ENCODE results near the gene DCDC2C. TPM values are rescaled to one million over a fixed set of nuclear protein-coding genes. Genes with fewer than 3 reads are reported as not detected.

DCDC2C gene
- total RNA-seq, 2 experiments from 2014 or later = not detected

DNA sequence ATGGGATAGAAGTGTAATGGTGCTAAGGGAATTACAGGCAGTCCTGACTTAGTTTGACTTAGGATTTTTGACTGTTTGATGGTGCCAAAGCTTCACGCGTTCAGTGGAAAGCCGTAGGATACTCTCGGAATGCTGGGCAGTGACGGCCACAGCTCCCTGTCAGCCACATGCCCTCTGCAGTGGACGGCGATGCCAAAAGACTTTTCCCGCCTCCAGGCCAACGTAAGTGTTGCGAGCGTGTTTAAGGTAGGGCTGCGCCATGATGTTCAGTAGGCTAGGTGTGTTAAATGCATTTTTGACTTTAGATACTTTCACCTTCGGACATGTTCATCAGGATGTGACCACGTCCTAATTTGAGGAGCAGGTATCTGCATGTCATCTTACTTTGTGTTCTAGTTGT, 63.4 kb downstream of the DCDC2C start:
- intact Hi-C loops (cut with DNase I, micrococcal nuclease) = no loop called here
- no peaks in the 10 kb centered on the region for H3K36me3 Mint-ChIP-seq (ENCODE audit: low read depth)
- CTCF ChIA-PET = interaction anchor here (1.2 kb wide), 1 partner anchor 13 kb away, joined by 5 read pairs; no protein-coding TSS in a partner anchor

DNA sequence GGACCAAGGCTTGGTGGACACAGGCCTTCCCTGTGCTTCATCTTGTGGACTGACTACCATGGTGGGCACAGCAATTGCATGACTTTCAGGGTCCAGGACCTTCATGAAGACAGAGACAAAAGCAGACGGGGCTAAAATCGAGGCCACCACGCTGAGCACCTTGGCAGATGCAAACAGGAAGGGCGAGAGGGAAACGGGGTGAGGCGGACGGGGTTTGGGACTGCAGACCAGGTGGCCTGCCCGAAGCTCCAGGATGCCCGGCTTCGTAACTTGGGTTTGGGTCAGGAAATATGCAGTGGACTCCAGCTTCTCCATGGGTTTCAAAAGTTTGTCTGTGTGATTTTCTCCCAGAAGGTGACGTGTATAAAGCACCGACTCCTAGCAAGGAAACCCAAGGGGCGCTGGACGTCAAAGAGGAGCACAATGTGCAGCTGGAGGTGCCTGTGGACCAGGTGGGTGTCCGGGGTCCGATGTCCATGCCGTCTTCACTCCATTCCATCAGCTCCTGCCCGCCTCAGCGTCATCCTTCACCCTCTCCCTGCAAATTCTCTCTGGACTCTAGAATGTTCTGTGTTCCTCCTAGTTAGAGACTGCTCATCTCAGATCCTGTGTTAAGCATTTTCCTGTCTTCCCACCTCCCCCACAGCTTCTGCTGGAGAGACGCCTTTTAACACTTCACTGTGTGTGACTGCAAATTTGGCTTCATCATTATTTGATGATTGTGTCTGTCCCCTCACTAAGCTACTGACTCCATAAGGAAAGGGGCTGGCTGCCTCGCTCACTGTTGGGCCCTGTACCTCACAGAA, 65.8 kb downstream of the DCDC2C start:
- intact Hi-C loops (cut with DNase I, micrococcal nuclease) = no loop called here
- H3K27ac Mint-ChIP-seq = no peak overlapping the region
- no peaks in the 10 kb centered on the region for H3K4me1 Mint-ChIP-seq
- POLR2A ChIA-PET = no interaction called here
- DNase-seq (no peak), ATAC-seq (no peak)
- no peak overlapping the region for H3K4me3 Mint-ChIP-seq
- peaks cover 8% of the 10 kb centered on the region for H3K27me3 Mint-ChIP-seq
- CTCF ChIA-PET = no interaction called here
- no peaks in the 10 kb centered on the region for H3K9me3 Mint-ChIP-seq (ENCODE audit: low read depth)
- no peaks in the 10 kb centered on the region for H3K36me3 Mint-ChIP-seq (ENCODE audit: low read depth)

More for the DNA sequence above, 63.4 kb downstream of the DCDC2C start:
- peaks cover 12% of the 10 kb centered on the region for H3K27me3 Mint-ChIP-seq
- POLR2A ChIA-PET = no interaction called here
- no peak overlapping the region for H3K4me3 Mint-ChIP-seq
- DNase-seq (no peak), ATAC-seq (no peak)
- H3K27ac Mint-ChIP-seq = no peak overlapping the region
- H3K4me1 Mint-ChIP-seq = no peaks in the 10 kb centered on the region
- no peaks in the 10 kb centered on the region for H3K9me3 Mint-ChIP-seq (ENCODE audit: low read depth)

DNA sequence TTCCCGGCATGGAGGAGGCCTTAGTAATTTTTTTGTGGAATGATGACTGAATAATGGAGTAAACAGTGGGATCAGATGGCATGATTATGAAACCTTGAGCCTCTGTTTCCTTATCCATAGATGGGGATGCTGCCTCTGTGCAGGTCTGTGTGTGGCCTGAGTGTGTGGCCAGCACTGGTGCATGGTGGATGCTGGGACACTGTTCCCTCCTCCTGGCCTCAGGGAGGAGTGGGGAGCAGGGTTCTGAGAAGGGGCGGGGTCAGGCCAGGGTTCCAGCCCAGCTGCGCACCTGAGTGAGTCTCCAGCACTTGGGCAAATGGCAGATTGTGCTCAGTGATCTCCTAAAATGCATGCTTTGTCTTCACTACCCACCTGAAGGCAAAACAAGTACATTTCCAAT, 66.4 kb downstream of the DCDC2C start:
- intact Hi-C loops (cut with DNase I, micrococcal nuclease) = no loop called here
- POLR2A ChIA-PET = no interaction called here

GRCh38 chr2:3770724-3771415, 67.5 kb downstream of the DCDC2C start:
- no peak overlapping the region for H3K27ac Mint-ChIP-seq
- no peaks in the 10 kb centered on the region for H3K36me3 Mint-ChIP-seq (ENCODE audit: low read depth)
- DNase-seq (no peak), ATAC-seq (no peak)
- intact Hi-C loops (cut with DNase I, micrococcal nuclease) = no loop called here
- no peaks in the 10 kb centered on the region for H3K9me3 Mint-ChIP-seq (ENCODE audit: low read depth)
- peaks cover 3% of the 10 kb centered on the region for H3K27me3 Mint-ChIP-seq
- ChIA-PET CTCF (interaction anchor here (0.6 kb wide), 1 partner anchor 41 kb away, joined by 3 read pairs; no protein-coding TSS in a partner anchor), POLR2A (no interaction called here)
- H3K4me3 Mint-ChIP-seq = no peak overlapping the region
- no peaks in the 10 kb centered on the region for H3K4me1 Mint-ChIP-seq

More for the DNA sequence above, 66.4 kb downstream of the DCDC2C start:
- DNase-seq (no peak), ATAC-seq (no peak)
- no peaks in the 10 kb centered on the region for H3K4me1 Mint-ChIP-seq
- no peaks in the 10 kb centered on the region for H3K36me3 Mint-ChIP-seq (ENCODE audit: low read depth)
- H3K4me3 Mint-ChIP-seq = no peak overlapping the region
- CTCF ChIA-PET = no interaction called here
- peaks cover 6% of the 10 kb centered on the region for H3K27me3 Mint-ChIP-seq
- no peaks in the 10 kb centered on the region for H3K9me3 Mint-ChIP-seq (ENCODE audit: low read depth)
- no peak overlapping the region for H3K27ac Mint-ChIP-seq

DNA sequence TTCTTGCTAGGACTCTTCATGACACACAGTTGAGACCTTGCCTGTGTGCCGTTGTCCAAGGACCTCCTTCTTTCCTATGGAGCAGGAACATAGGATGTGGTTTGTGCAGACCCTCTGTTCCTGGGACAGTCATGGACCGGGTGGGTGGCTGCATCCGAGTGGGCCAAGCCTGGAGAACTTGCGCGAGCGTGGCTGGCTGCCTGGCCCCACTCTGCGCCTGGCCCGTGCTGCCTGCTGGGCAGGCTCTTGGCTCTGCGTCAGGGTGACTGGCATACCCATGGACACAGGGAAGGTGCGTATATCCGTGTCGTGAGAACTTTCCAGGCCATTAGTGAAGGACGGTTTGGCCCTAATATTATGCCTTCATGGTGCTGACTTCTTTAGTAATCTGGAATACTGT, 68.2 kb downstream of the DCDC2C start:
- no peak for DNase-seq
- Mint-ChIP-seq H3K27me3 (peaks cover 9% of the 10 kb centered on the region), H3K27ac (no peak overlapping the region), H3K4me1 (no peaks in the 10 kb centered on the region), H3K9me3 (ENCODE audit: low read depth) (no peaks in the 10 kb centered on the region), H3K4me3 (no peak overlapping the region), H3K36me3 (ENCODE audit: low read depth) (no peaks in the 10 kb centered on the region)
- intact Hi-C loops (cut with DNase I, micrococcal nuclease) = no loop called here
- no peak for ATAC-seq
- ChIA-PET POLR2A (no interaction called here), CTCF (interaction anchor here (0.6 kb wide), 1 partner anchor 41 kb away, joined by 3 read pairs; no protein-coding TSS in a partner anchor)

DNA sequence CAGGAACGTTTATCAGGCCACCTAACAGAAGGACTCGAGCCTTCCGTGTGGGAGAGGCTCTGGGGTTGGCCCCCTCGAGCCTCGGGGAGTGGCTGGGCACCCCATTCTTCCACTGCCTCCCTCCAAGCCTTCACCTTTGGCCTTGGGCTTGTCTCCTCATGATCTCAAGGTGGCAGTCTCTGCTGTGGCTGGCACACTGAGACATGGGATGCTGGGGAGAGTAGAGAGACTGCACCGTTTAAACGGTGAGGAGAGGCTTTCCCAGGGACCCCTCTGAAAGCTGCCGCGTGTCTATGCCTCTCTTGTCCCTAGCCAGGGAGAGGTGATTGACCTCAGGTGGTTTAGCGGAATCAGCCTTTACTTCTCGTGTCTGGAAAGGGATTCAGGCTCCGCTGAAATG, 71.0 kb downstream of the DCDC2C start:
- Mint-ChIP-seq H3K27ac (no peak overlapping the region), H3K4me3 (no peak overlapping the region), H3K9me3 (ENCODE audit: low read depth) (no peaks in the 10 kb centered on the region), H3K4me1 (no peaks in the 10 kb centered on the region), H3K27me3 (peaks cover 23% of the 10 kb centered on the region), H3K36me3 (ENCODE audit: low read depth) (no peaks in the 10 kb centered on the region)
- POLR2A ChIA-PET = no interaction called here
- ATAC-seq (no peak), DNase-seq (no peak)
- intact Hi-C loops (cut with DNase I, micrococcal nuclease) = no loop called here
- CTCF ChIA-PET = no interaction called here

DNA sequence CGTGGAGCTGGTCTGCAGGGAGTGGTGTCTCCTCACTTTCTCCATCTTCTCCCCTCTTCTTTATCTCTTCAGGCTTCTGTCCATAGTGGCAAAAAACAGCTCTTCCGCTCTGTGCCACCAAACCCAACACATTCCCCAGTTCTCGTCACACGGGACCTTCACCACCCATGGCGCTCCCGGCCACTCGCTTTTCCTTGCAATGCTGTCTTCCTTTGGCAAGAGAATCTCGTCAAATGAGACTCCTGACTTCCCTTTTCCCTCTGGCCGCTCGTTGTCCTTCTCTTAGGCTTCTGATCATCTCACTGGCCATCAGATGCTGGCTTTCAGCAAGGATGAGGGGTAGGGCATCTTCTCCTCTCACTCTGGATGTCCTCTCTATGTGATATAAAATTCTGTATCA, 72.9 kb downstream of the DCDC2C start:
- DNase-seq = no peak
- peaks cover 29% of the 10 kb centered on the region for H3K27me3 Mint-ChIP-seq
- ChIA-PET POLR2A (no interaction called here), CTCF (no interaction called here)
- no peak overlapping the region for H3K4me3 Mint-ChIP-seq
- no peaks in the 10 kb centered on the region for H3K36me3 Mint-ChIP-seq (ENCODE audit: low read depth)
- H3K4me1 Mint-ChIP-seq = peaks cover 11% of the 10 kb centered on the region
- ATAC-seq = no peak
- intact Hi-C loops (cut with DNase I, micrococcal nuclease) = no loop called here
- no peak overlapping the region for H3K27ac Mint-ChIP-seq
- no peaks in the 10 kb centered on the region for H3K9me3 Mint-ChIP-seq (ENCODE audit: low read depth)

DNA sequence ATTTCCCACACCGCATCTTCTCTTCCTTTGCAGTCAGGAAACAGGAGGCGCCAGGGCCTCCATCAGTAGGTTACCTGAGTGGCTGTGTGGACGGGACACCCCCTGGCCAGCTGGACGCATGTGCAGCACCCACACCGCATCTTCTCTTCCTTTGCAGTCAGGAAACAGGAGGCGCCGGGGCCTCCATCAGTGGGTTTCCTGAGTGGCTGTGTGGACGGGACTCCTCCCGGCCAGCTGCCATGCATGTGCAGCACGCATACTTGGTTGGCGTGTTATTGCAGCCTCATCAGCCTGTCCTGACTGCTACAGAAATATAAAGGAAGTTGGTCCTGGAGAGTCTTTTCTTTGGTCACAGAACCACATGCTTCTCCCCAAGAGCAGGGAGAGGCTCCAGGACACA, 74.6 kb downstream of the DCDC2C start:
- H3K4me1 Mint-ChIP-seq = peaks cover 11% of the 10 kb centered on the region
- no peaks in the 10 kb centered on the region for H3K9me3 Mint-ChIP-seq (ENCODE audit: low read depth)
- intact Hi-C loops (cut with DNase I, micrococcal nuclease) = no loop called here
- H3K4me3 Mint-ChIP-seq = no peak overlapping the region
- H3K36me3 Mint-ChIP-seq (ENCODE audit: low read depth) = no peaks in the 10 kb centered on the region
- CTCF ChIA-PET = interaction anchor here (1.7 kb wide), 1 partner anchor 50 kb away, joined by 5 read pairs; no protein-coding TSS in a partner anchor
- H3K27me3 Mint-ChIP-seq = peaks cover 29% of the 10 kb centered on the region
- ATAC-seq (no peak), DNase-seq (no peak)
- POLR2A ChIA-PET = no interaction called here
- H3K27ac Mint-ChIP-seq = no peak overlapping the region

- peaks cover 11% of the 10 kb centered on the region for H3K4me1 Mint-ChIP-seq
- no peak overlapping the region for H3K27ac Mint-ChIP-seq
- ChIA-PET POLR2A (no interaction called here), CTCF (interaction anchor here (2.9 kb wide), 1 partner anchor 50 kb away, joined by 50 read pairs; no protein-coding TSS in a partner anchor)
- ATAC-seq (no peak), DNase-seq (no peak)
- peaks cover 29% of the 10 kb centered on the region for H3K27me3 Mint-ChIP-seq
- intact Hi-C loops (cut with DNase I, micrococcal nuclease) = no loop called here
- H3K4me3 Mint-ChIP-seq = no peak overlapping the region
- no peaks in the 10 kb centered on the region for H3K36me3 Mint-ChIP-seq (ENCODE audit: low read depth)
- H3K9me3 Mint-ChIP-seq (ENCODE audit: low read depth) = no peaks in the 10 kb centered on the region
These were observed 75.6 kb downstream of the DCDC2C start for GRCh38 chr2:3778851-3779495.

- ChIA-PET POLR2A (no interaction called here), CTCF (interaction anchor here (1.5 to 2.9 kb wide), 2 partner anchors 13 to 50 kb away, joined by 5 to 50 read pairs; no protein-coding TSS in a partner anchor)
- H3K4me1 Mint-ChIP-seq = peaks cover 11% of the 10 kb centered on the region
- no peak for DNase-seq
- peaks cover 29% of the 10 kb centered on the region for H3K27me3 Mint-ChIP-seq
- intact Hi-C loops (cut with DNase I, micrococcal nuclease) = loop anchor here (2.0 kb wide), 2 partner anchors 41 to 51 kb away; no protein-coding TSS in a partner anchor
- H3K36me3 Mint-ChIP-seq (ENCODE audit: low read depth) = no peaks in the 10 kb centered on the region
- ATAC-seq = no peak
- no peaks in the 10 kb centered on the region for H3K9me3 Mint-ChIP-seq (ENCODE audit: low read depth)
- H3K27ac Mint-ChIP-seq = no peak overlapping the region
- H3K4me3 Mint-ChIP-seq = no peak overlapping the region
These were observed 76.2 kb downstream of the DCDC2C start for GRCh38 chr2:3779496-3780049.

Measured in activated CD4-positive, alpha-beta T cell treated with anti-CD3 and anti-CD28 coated beads for 36 hours (primary cell).